IMR-90 (cell line): Measurements from ENCODE around the gene CARS2. TPM values are rescaled to one million over a fixed set of nuclear protein-coding genes. Genes with fewer than 3 reads are reported as not detected.

Source experiments
- ATAC-seq: fragments of 200-7000 bp; cut with Tn5 transposase; 2 replicates; pipeline ENCODE4 v1.9.1; 2020; ENCODE audit warnings: low read depth, mild to moderate bottlenecking, moderate library complexity
- BruUV-seq: library from RNA; stranded (reverse); fragments of 400-500 nt; replicated peaks from 2 replicates; lab custom pipeline; 2021; lab: Mats Ljungman, UMichigan
- CTCF ChIA-PET: fragments of 300-600 bp; formaldehyde crosslinking; extraction: SDS; loops from one replicate; lab custom pipeline; 2021; ENCODE audit warnings: antibody characterized with exemption; lab: Yijun Ruan, JAX
- POLR2A ChIA-PET: fragments of 300-600 bp; sonication (Branson Sonifier 250); formaldehyde crosslinking; loops from one replicate; lab custom pipeline; 2022; ENCODE audit warnings: antibody characterized with exemption; ENCODE audit not compliant: unreplicated experiment; lab: Charles Lee
- DNase-seq: peaks from one replicate; pipeline ENCODE4 v3.0.0; 2013
- H2AFZ ChIP-seq: replicated peaks from 2 replicates; pipeline ENCODE3; 2013; ENCODE audit warnings: low read length, mild to moderate bottlenecking; ENCODE audit not compliant: poor library complexity
- H2AK5ac ChIP-seq: 2 replicates; pipeline ENCODE4 v1.6.1; 2013; ENCODE audit warnings: low read depth, low read length, inconsistent platforms
- H2AK9ac ChIP-seq: replicated peaks from 2 replicates; pipeline ENCODE3; 2013; ENCODE audit warnings: mild to moderate bottlenecking, low read depth, low read length, moderate library complexity; ENCODE audit not compliant: poor library complexity
- H2BK120ac ChIP-seq: 2 replicates; pipeline ENCODE4 v1.6.1; 2013; ENCODE audit warnings: low read depth, low read length, inconsistent platforms
- H2BK15ac ChIP-seq: 3 replicates; pipeline ENCODE4 v1.6.1; 2013; ENCODE audit warnings: low read depth, low read length, inconsistent platforms
- H2BK20ac ChIP-seq: 2 replicates; pipeline ENCODE4 v1.6.1; 2013; ENCODE audit warnings: low read depth, mild to moderate bottlenecking, inconsistent platforms, low read length, moderate library complexity
- H2BK5ac ChIP-seq: 2 replicates; pipeline ENCODE4 v1.6.1; 2013; ENCODE audit warnings: mild to moderate bottlenecking, low read depth, low read length, inconsistent platforms; ENCODE audit not compliant: poor library complexity, severe bottlenecking
- H3K14ac ChIP-seq: replicated peaks from 2 replicates; pipeline ENCODE4 v1.6.1; 2013; ENCODE audit warnings: low read depth, low read length, inconsistent platforms
- H3K18ac ChIP-seq: 2 replicates; pipeline ENCODE4 v1.6.1; 2013; ENCODE audit warnings: low read depth, low read length, control low read depth
- H3K23ac ChIP-seq: 2 replicates; pipeline ENCODE4 v1.6.1; 2013; ENCODE audit warnings: low read depth, low read length, inconsistent platforms
- H3K27ac ChIP-seq: 2 replicates; pipeline ENCODE4 v1.5.1; 2013; ENCODE audit warnings: mild to moderate bottlenecking, control low read depth, low read length; ENCODE audit not compliant: insufficient read depth
- H3K27me3 ChIP-seq: 2 replicates; pipeline ENCODE4 v1.6.1; 2013; ENCODE audit warnings: low read length; ENCODE audit not compliant: control insufficient read depth, insufficient read depth
- H3K36me3 ChIP-seq: 2 replicates; pipeline ENCODE4 v1.6.1; 2013; ENCODE audit warnings: low read length, mixed read lengths; ENCODE audit not compliant: control insufficient read depth, insufficient read depth
- H3K4ac ChIP-seq: 2 replicates; pipeline ENCODE4 v1.6.1; 2013; ENCODE audit warnings: low read depth, low read length, inconsistent platforms
- H3K4me1 ChIP-seq: 2 replicates; pipeline ENCODE4 v1.6.1; 2013; ENCODE audit warnings: low read length, mixed read lengths; ENCODE audit not compliant: control insufficient read depth, insufficient read depth
- H3K4me2 ChIP-seq: 2 replicates; pipeline ENCODE4 v1.6.1; 2013; ENCODE audit warnings: low read depth, mild to moderate bottlenecking, control low read depth, low read length, moderate library complexity
- H3K4me3 ChIP-seq: 2 replicates; pipeline ENCODE4 v1.5.1; 2013; ENCODE audit warnings: low read depth, mild to moderate bottlenecking, control low read depth, low read length, moderate library complexity; ENCODE audit not compliant: insufficient read depth
- H3K56ac ChIP-seq: 2 replicates; pipeline ENCODE4 v1.6.1; 2013; ENCODE audit warnings: low read length, inconsistent platforms; ENCODE audit not compliant: insufficient read depth; ENCODE audit errors: extremely low read depth
- H3K79me1 ChIP-seq, 2 experiments: 2 replicates each; pipeline ENCODE4 v1.6.1; 2013; ENCODE audit warnings: low read length in 2 of 2, inconsistent platforms in 1 of 2, low read depth in 1 of 2
- H3K9ac ChIP-seq: 2 replicates; pipeline ENCODE4 v1.6.1; 2013; ENCODE audit warnings: low read depth, low read length, control low read depth
- H3K9me1 ChIP-seq: 2 replicates; pipeline ENCODE4 v1.6.1; 2013; ENCODE audit warnings: low read length, inconsistent platforms; ENCODE audit not compliant: insufficient read depth
- H3K9me3 ChIP-seq: 2 replicates; pipeline ENCODE4 v1.6.1; 2013; ENCODE audit warnings: low read length; ENCODE audit not compliant: control insufficient read depth, insufficient read depth
- H4K20me1 ChIP-seq: 2 replicates; pipeline ENCODE4 v1.6.1; 2013; ENCODE audit warnings: low read length, inconsistent platforms; ENCODE audit not compliant: insufficient read depth
- H4K5ac ChIP-seq: 2 replicates; pipeline ENCODE4 v1.6.1; 2013; ENCODE audit warnings: mild to moderate bottlenecking, low read depth, low read length, control low read depth
- H4K8ac ChIP-seq, 2 experiments: 2 replicates each; pipeline ENCODE4 v1.6.1; 2013; ENCODE audit warnings: low read depth in 2 of 2, low read length in 2 of 2, control low read depth in 1 of 2, inconsistent platforms in 1 of 2
- H4K91ac ChIP-seq: 2 replicates; pipeline ENCODE4 v1.6.1; 2013; ENCODE audit warnings: low read depth, low read length, inconsistent platforms; ENCODE audit not compliant: insufficient read depth
- CEBPB ChIP-seq: IDR thresholded peaks from 2 replicates; pipeline ENCODE4 v1.6.1; 2012; ENCODE audit warnings: low read depth, low read length, improper control_type of control experiment
- MAFK ChIP-seq: IDR thresholded peaks from 2 replicates; pipeline ENCODE4 v1.6.1; 2012; ENCODE audit warnings: low read depth, low read length, improper control_type of control experiment
- POLR2A ChIP-seq: IDR thresholded peaks from 2 replicates; pipeline ENCODE4 v1.6.1; 2012; ENCODE audit warnings: mild to moderate bottlenecking, low read depth, low read length
- WGBS, 2 experiments: methylation state at CpG; one replicate each; pipeline versions ENCODE4 v1.1.5 to v1.1.7; 2013; ENCODE audit warnings: missing lambda C conversion rate in 2 of 2; ENCODE audit not compliant: insufficient read length in 1 of 2; ENCODE audit errors: extremely low coverage in 2 of 2; 5-methylcytosine and 5-hydroxymethylcytosine counted together
- dilution Hi-C: fragments of 300-500 bp; cut with HindIII; formaldehyde crosslinking; loops from one replicate; pipeline ENCODE4 v1.14.3; 2018; ENCODE audit warnings: low sequenced_read_pairs; ENCODE audit not compliant: unreplicated experiment
- in situ Hi-C: fragments of 300-500 bp; cut with MboI; formaldehyde crosslinking; loops from 3 replicates; pipeline ENCODE4 v1.14.3; 2019; ENCODE audit warnings: low sequenced_read_pairs, inconsistent platforms, mixed read lengths
- intact Hi-C: fragments of 100-400 bp; cut with micrococcal nuclease; formaldehyde crosslinking; loops from 2 replicates; pipeline ENCODE4 v1.10.0; 2022
- polyA plus RNA-seq, 3 experiments: library from polyadenylated mRNA; depleted of rRNA; stranded (reverse); fragments of >200 nt; gene quantifications; 2 replicates each; pipeline ENCODE4 v1.2.3, GENCODE V29; 2012; ENCODE audit warnings: low replicate concordance in 1 of 3
- total RNA-seq: library from RNA; depleted of rRNA; stranded (reverse); fragments of >200 nt; gene quantifications from 2 replicates; pipeline ENCODE4 v1.2.3, GENCODE V29; 2012

The CARS2 gene
- total and polyA plus RNA-seq, 2 of the 4 experiments (the other 2 are of a cell fraction), result 76.2 to 76.4 TPM

DNA sequence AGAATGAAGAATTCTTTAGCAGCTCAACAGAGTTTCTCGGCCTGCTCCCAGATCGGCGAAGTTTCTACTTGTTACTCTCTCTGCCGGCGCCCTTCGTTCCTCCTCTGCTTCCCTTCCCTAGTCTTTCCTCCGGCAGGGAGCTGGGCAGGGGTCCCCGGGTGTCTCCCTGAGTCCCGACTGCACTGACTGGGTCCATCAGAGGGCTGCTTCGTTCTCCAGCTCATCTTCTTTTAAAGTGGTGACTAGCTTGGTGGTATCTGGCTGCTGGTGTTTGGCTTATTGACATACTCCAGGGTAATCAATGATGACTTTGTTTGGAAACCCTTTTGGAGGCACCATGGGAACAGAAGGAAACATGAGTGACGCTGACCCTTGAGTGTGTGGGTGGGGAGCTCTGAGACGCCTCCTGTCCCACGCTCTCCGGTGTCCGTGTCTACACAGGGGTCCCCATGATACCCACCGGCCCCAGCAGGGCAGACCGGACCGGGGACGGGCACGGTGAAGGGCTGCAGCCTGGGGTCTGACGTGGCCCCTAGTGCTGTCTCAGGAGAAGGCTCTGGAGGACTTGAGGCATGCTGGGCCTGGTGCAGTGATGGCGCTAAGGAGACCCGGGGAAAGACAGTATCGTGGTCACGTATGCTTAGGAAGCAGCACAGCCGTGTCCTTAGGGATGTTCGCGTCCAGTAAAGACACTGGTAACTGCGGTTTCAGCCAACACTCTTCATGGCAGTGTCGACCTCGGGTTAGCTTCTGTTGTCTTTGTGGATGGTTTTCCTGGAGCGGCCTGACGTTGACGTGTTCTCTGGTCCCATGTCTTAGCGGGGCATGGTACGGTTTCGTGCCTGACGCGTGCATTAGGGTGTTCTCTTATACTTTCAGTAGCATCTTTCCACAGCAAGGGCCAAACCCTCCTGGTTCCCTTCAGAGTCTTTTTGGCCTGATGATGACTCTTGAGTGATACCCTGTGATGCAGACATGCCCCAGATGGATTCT is 66.8 kb downstream of the CARS2 start:
- 90% methylated on average over 17 of the region's 39 CpGs; no CpG with 5 or more reads in 1 of the 2 experiments for WGBS, 2 experiments
- Histone ChIP-seq H2BK120ac (no peak overlapping the region), H3K27me3 (no peaks in the 10 kb centered on the region), H3K9me3 (no peaks in the 10 kb centered on the region), H2AK5ac (no peak overlapping the region), H2AFZ (peak overlapping the region; percentile 10), H3K56ac (no peak overlapping the region), H3K4me2 (no peak overlapping the region), H3K27ac (no peak overlapping the region), H3K4me1 (peaks cover 2% of the 10 kb centered on the region; the same call in 1 of the 2 replicates), H3K36me3 (peaks cover 88% of the 10 kb centered on the region), H2BK15ac (no peak overlapping the region), H3K4ac (no peak overlapping the region), H3K4me3 (no peak overlapping the region), H3K9me1 (peaks cover 21% of the 10 kb centered on the region), H3K23ac (no peak overlapping the region), H3K18ac (no peak overlapping the region), H2AK9ac (no peak overlapping the region), H2BK20ac (no peak overlapping the region), H4K8ac (no peak overlapping the region), H4K20me1 (peaks cover 40% of the 10 kb centered on the region), H4K91ac (no peak overlapping the region), H3K79me1 (peaks cover 10 to 44% of the 10 kb centered on the region in 2 experiments), H4K5ac (no peak overlapping the region), H3K14ac (no peak overlapping the region), H2BK5ac (no peak overlapping the region), H3K9ac (no peak overlapping the region)
- TF ChIP-seq POLR2A (no peak), CEBPB (no peak), MAFK (no peak)
- ChIA-PET POLR2A (no interaction called here), CTCF (interaction anchor here (0.6 kb wide), 1 partner anchor 1411 kb away, joined by 4 read pairs; no protein-coding TSS in a partner anchor)
- intact Hi-C loops (no loop called here), dilution Hi-C loops (no loop called here), in situ Hi-C loops (no loop called here)
- DNase-seq (no peak), ATAC-seq (no peak)
- no TSS peak for BruUV-seq
